H9 (cell line): ENCODE measurements around the gene SEMA4A. TPM values are rescaled to one million over a fixed set of nuclear protein-coding genes. Genes with fewer than 3 reads are reported as not detected.
A peak's percentile ranks its signal among the peaks of the same experiment; 100 is the strongest.

ENCODE experiments used
- DNase-seq: peaks from one replicate; pipeline ENCODE4 v3.0.0-alpha.2; 2017
- H2AFZ ChIP-seq: one replicate; pipeline ENCODE4 v1.6.1; 2013; ENCODE audit warnings: mild to moderate bottlenecking, low read length, control low read depth, moderate library complexity
- H2AK5ac ChIP-seq: 2 replicates; pipeline ENCODE4 v1.6.1; 2013; ENCODE audit warnings: low read length, control low read depth, mixed read lengths; ENCODE audit not compliant: insufficient read length
- H2BK120ac ChIP-seq: one replicate; pipeline ENCODE4 v1.6.1; 2013; ENCODE audit warnings: low read depth, mild to moderate bottlenecking, low read length, control low read depth, inconsistent platforms; ENCODE audit not compliant: poor library complexity, severe bottlenecking
- H2BK12ac ChIP-seq: 2 replicates; pipeline ENCODE4 v1.6.1; 2013; ENCODE audit warnings: low read length, control low read depth, mixed read lengths, low read depth; ENCODE audit not compliant: insufficient read length
- H2BK15ac ChIP-seq: 2 replicates; pipeline ENCODE4 v1.6.1; 2013; ENCODE audit warnings: low read depth, low read length, control low read depth
- H2BK20ac ChIP-seq: one replicate; pipeline ENCODE4 v1.6.1; 2013; ENCODE audit warnings: low read depth, mild to moderate bottlenecking, low read length, control low read depth, inconsistent platforms; ENCODE audit not compliant: poor library complexity, severe bottlenecking
- H2BK5ac ChIP-seq: 2 replicates; pipeline ENCODE4 v1.6.1; 2013; ENCODE audit warnings: low read length, control low read depth, mixed read lengths; ENCODE audit not compliant: insufficient read length
- H3K14ac ChIP-seq: 2 replicates; pipeline ENCODE4 v1.6.1; 2013; ENCODE audit warnings: low read length, control low read depth; ENCODE audit not compliant: insufficient read depth
- H3K18ac ChIP-seq: 2 replicates; pipeline ENCODE4 v1.6.1; 2013; ENCODE audit warnings: low read depth, mild to moderate bottlenecking, mixed read lengths, low read length, control low read depth; ENCODE audit not compliant: insufficient read length
- H3K23ac ChIP-seq: 2 replicates; pipeline ENCODE4 v1.6.1; 2013; ENCODE audit warnings: low read length, control low read depth, mixed read lengths, low read depth; ENCODE audit not compliant: insufficient read length
- H3K23me2 ChIP-seq: 2 replicates; pipeline ENCODE4 v1.6.1; 2013; ENCODE audit warnings: low read depth, mild to moderate bottlenecking, mixed read lengths, low read length, control low read depth; ENCODE audit not compliant: insufficient read length, poor library complexity, severe bottlenecking
- H3K27ac ChIP-seq: 2 replicates; pipeline ENCODE4 v1.5.1; 2013; ENCODE audit warnings: low read length, control low read depth, mixed read lengths, low read depth; ENCODE audit not compliant: insufficient read length
- H3K27me3 ChIP-seq: 2 replicates; pipeline ENCODE4 v1.6.1; 2013; ENCODE audit warnings: low read length, control low read depth, inconsistent platforms; ENCODE audit not compliant: insufficient read depth
- H3K4ac ChIP-seq: 2 replicates; pipeline ENCODE4 v1.6.1; 2013; ENCODE audit warnings: low read depth, mild to moderate bottlenecking, control low read depth, inconsistent platforms, low read length, moderate library complexity
- H3K4me1 ChIP-seq: 2 replicates; pipeline ENCODE4 v1.6.1; 2013; ENCODE audit warnings: low read length, control low read depth, inconsistent platforms; ENCODE audit not compliant: insufficient read depth
- H3K4me2 ChIP-seq: 2 replicates; pipeline ENCODE4 v1.6.1; 2013; ENCODE audit warnings: low read length, control low read depth, mixed read lengths; ENCODE audit not compliant: insufficient read length, insufficient read depth
- H3K56ac ChIP-seq: 2 replicates; pipeline ENCODE4 v1.6.1; 2013; ENCODE audit warnings: low read depth, mild to moderate bottlenecking, mixed read lengths, low read length, control low read depth; ENCODE audit not compliant: insufficient read length
- H3K79me1 ChIP-seq: 2 replicates; pipeline ENCODE4 v1.6.1; 2013; ENCODE audit warnings: low read depth, mild to moderate bottlenecking, moderate library complexity, low read length, control low read depth, inconsistent platforms; ENCODE audit not compliant: insufficient read depth, poor library complexity, severe bottlenecking
- H3K79me2 ChIP-seq: 2 replicates; pipeline ENCODE4 v1.6.1; 2013; ENCODE audit warnings: low read length, control low read depth, inconsistent platforms; ENCODE audit not compliant: insufficient read depth
- H3K9ac ChIP-seq: 2 replicates; pipeline ENCODE4 v1.6.1; 2013; ENCODE audit warnings: low read length, control low read depth, mixed read lengths; ENCODE audit not compliant: insufficient read length; ENCODE audit errors: extremely low read depth
- H3K9me3 ChIP-seq: one replicate; pipeline ENCODE4 v1.6.1; 2013; ENCODE audit warnings: low read depth, low read length, inconsistent platforms; ENCODE audit not compliant: control insufficient read depth
- H3T11ph ChIP-seq: one replicate; pipeline ENCODE4 v1.6.1; 2013; ENCODE audit warnings: mild to moderate bottlenecking, low read length, control low read depth, inconsistent platforms
- H4K20me1 ChIP-seq: one replicate; pipeline ENCODE4 v1.6.1; 2013; ENCODE audit not compliant: control insufficient read depth, insufficient read length, insufficient read depth
- H4K5ac ChIP-seq: 2 replicates; pipeline ENCODE4 v1.6.1; 2013; ENCODE audit warnings: low read depth, mild to moderate bottlenecking, mixed read lengths, low read length, control low read depth; ENCODE audit not compliant: insufficient read length
- H4K8ac ChIP-seq: replicated peaks from 2 replicates; pipeline ENCODE4 v1.6.1; 2013; ENCODE audit warnings: low read length, control low read depth, mixed read lengths, low read depth; ENCODE audit not compliant: insufficient read length
- H4K91ac ChIP-seq: 2 replicates; pipeline ENCODE4 v1.6.1; 2013; ENCODE audit warnings: low read depth, mild to moderate bottlenecking, moderate library complexity, mixed read lengths, low read length, control low read depth; ENCODE audit not compliant: insufficient read length
- H3K27ac Mint-ChIP-seq, 3 experiments: 2 replicates in 2 of 3; 3 replicates in 1 of 3; pipeline ENCODE4 v1.8.0; 2020 to 2021; ENCODE audit warnings: mixed read lengths in 3 of 3, mild to moderate bottlenecking in 1 of 3, moderate library complexity in 1 of 3
- H3K27me3 Mint-ChIP-seq: 2 replicates; pipeline ENCODE4 v1.8.0; 2021; ENCODE audit warnings: low read depth, mild to moderate bottlenecking, moderate library complexity, mixed read lengths
- H3K36me3 Mint-ChIP-seq, 3 experiments: 2 replicates in 2 of 3; 3 replicates in 1 of 3; pipeline ENCODE4 v1.8.0; 2020 to 2021; ENCODE audit warnings: low read depth in 3 of 3, mixed read lengths in 3 of 3; ENCODE audit not compliant: insufficient read depth in 1 of 3
- H3K4me1 Mint-ChIP-seq, 2 experiments: 2 replicates each; pipeline ENCODE4 v1.8.0; 2020; ENCODE audit warnings: mixed read lengths in 2 of 2
- H3K4me3 Mint-ChIP-seq, 2 experiments: 2 replicates in 1 of 2; 3 replicates in 1 of 2; pipeline ENCODE4 v1.8.0; 2020 to 2021; ENCODE audit warnings: mild to moderate bottlenecking in 2 of 2, mixed read lengths in 2 of 2, moderate library complexity in 1 of 2
- H3K9me3 Mint-ChIP-seq, 2 experiments: 2 replicates in 1 of 2; 3 replicates in 1 of 2; pipeline ENCODE4 v1.8.0; 2020; ENCODE audit warnings: mild to moderate bottlenecking in 2 of 2, mixed read lengths in 2 of 2, moderate library complexity in 1 of 2
- CTCF ChIP-seq: fragments of 200-600 bp; sonication (generic); conservative IDR thresholded peaks from 3 replicates; pipeline ENCODE4 v1.8.0; 2021; ENCODE audit warnings: antibody characterized with exemption, mild to moderate bottlenecking
- WGBS: extraction: QIAGEN DNeasy Blood & Tissue Kit; methylation state at CpG from one replicate; pipeline ENCODE4 v1.1.7; 2013; ENCODE audit warnings: missing lambda C conversion rate, low lambda C conversion rate, mixed read lengths; ENCODE audit not compliant: insufficient read length; ENCODE audit errors: extremely low coverage; 5-methylcytosine and 5-hydroxymethylcytosine counted together
- total RNA-seq: library from RNA; stranded (reverse); gene quantifications from 2 replicates; pipeline ENCODE4 v1.2.1, GENCODE V29; 2021

SEMA4A gene
- total RNA-seq, 1 experiment from 2014 or later, result 11.1 TPM

GRCh38 chr1:156113282-156113950 lies 40.0 kb upstream of the SEMA4A start:
- Histone ChIP-seq H3K4me2 (no peak overlapping the region), H2BK120ac (no peak overlapping the region), H3K9me3 (no peaks in the 10 kb centered on the region), H4K91ac (no peak overlapping the region), H2BK12ac (no peak overlapping the region), H4K20me1 (no peaks in the 10 kb centered on the region), H3K14ac (no peak overlapping the region), H3K79me2 (no peaks in the 10 kb centered on the region), H3K27ac (no peak overlapping the region), H2BK5ac (no peak overlapping the region), H3K23me2 (peaks cover 13% of the 10 kb centered on the region), H3K56ac (no peak overlapping the region), H3K4ac (no peak overlapping the region), H2BK20ac (no peak overlapping the region), H3K27me3 (no peaks in the 10 kb centered on the region), H4K8ac (no peak overlapping the region), H2AK5ac (no peak overlapping the region), H2AFZ (no peak overlapping the region), H3K9ac (no peak overlapping the region), H3T11ph (no peak overlapping the region), H2BK15ac (no peak overlapping the region), H4K5ac (no peak overlapping the region), H3K4me1 (no peaks in the 10 kb centered on the region), H3K79me1 (no peaks in the 10 kb centered on the region), H3K18ac (no peak overlapping the region), H3K23ac (no peak overlapping the region)
- Mint-ChIP-seq H3K27me3 (peaks cover 11% of the 10 kb centered on the region), H3K4me1 (peaks cover 29 to 43% of the 10 kb centered on the region in 2 experiments), H3K36me3 (peaks cover 0 to 2% (median 0%) of the 10 kb centered on the region in 3 experiments; a peak in 2 of 7 replicates), H3K27ac (peak overlapping the region in 2 of 3 experiments; percentile 71 to 86; a peak in 4 of 7 replicates), H3K9me3 (no peaks in the 10 kb centered on the region; a peak in 1 of 5 replicates), H3K4me3 (peak overlapping the region; percentile 80 to 93; a peak in 4 of 5 replicates)
- DNase-seq, result no peak
- no peak for TF ChIP-seq CTCF
- WGBS, result no CpG with 5 or more reads among the region's 4 CpGs
